Measurements from ENCODE around the gene CLEC16A.

CLEC16A gene

GRCh38 chr16:10990378-10990777 lies 46.0 kb downstream of the CLEC16A start:
- no peak overlapping the region for H3K9ac ChIP-seq (ENCODE audit: low read length)
- H3K27me3 ChIP-seq (ENCODE audit: control insufficient read depth, insufficient read depth, low read length) = no peaks in the 10 kb centered on the region
- no peaks in the 10 kb centered on the region for H3K36me3 ChIP-seq (ENCODE audit: control insufficient read depth, insufficient read depth, low read length)
- no peak overlapping the region for H3K4me3 ChIP-seq (ENCODE audit: low read length)
- H3K4me1 ChIP-seq (ENCODE audit: control insufficient read depth, insufficient read depth, low read length) = peaks cover 18% of the 10 kb centered on the region
- H3K9me3 ChIP-seq (ENCODE audit: control insufficient read depth, low read length) = no peaks in the 10 kb centered on the region

GRCh38 chr16:10992112-10992511 lies 47.7 kb downstream of the CLEC16A start:
- Histone ChIP-seq H3K36me3 (ENCODE audit: control insufficient read depth, insufficient read depth, low read length) (no peaks in the 10 kb centered on the region), H3K4me3 (ENCODE audit: low read length) (no peak overlapping the region), H3K4me1 (ENCODE audit: control insufficient read depth, insufficient read depth, low read length) (peaks cover 18% of the 10 kb centered on the region), H3K27me3 (ENCODE audit: control insufficient read depth, insufficient read depth, low read length) (no peaks in the 10 kb centered on the region), H3K9ac (ENCODE audit: low read length) (no peak overlapping the region), H3K9me3 (ENCODE audit: control insufficient read depth, low read length) (no peaks in the 10 kb centered on the region)

GRCh38 chr16:10992797-10993196 lies 48.4 kb downstream of the CLEC16A start:
- H3K4me1 ChIP-seq (ENCODE audit: control insufficient read depth, insufficient read depth, low read length) = peaks cover 18% of the 10 kb centered on the region
- H3K9ac ChIP-seq (ENCODE audit: low read length) = no peak overlapping the region
- H3K9me3 ChIP-seq (ENCODE audit: control insufficient read depth, low read length) = no peaks in the 10 kb centered on the region
- H3K4me3 ChIP-seq (ENCODE audit: low read length) = no peak overlapping the region
- H3K36me3 ChIP-seq (ENCODE audit: control insufficient read depth, insufficient read depth, low read length) = no peaks in the 10 kb centered on the region
- no peaks in the 10 kb centered on the region for H3K27me3 ChIP-seq (ENCODE audit: control insufficient read depth, insufficient read depth, low read length)

- H3K4me3 ChIP-seq (ENCODE audit: low read length) = no peak overlapping the region
- no peaks in the 10 kb centered on the region for H3K36me3 ChIP-seq (ENCODE audit: control insufficient read depth, insufficient read depth, low read length)
- no peak overlapping the region for H3K9ac ChIP-seq (ENCODE audit: low read length)
- no peaks in the 10 kb centered on the region for H3K27me3 ChIP-seq (ENCODE audit: control insufficient read depth, insufficient read depth, low read length)
- no peaks in the 10 kb centered on the region for H3K9me3 ChIP-seq (ENCODE audit: control insufficient read depth, low read length)
- H3K4me1 ChIP-seq (ENCODE audit: control insufficient read depth, insufficient read depth, low read length) = peaks cover 18% of the 10 kb centered on the region
Observed at GRCh38 chr16:10993649-10994048, 49.3 kb downstream of the CLEC16A start.

- no peak overlapping the region for H3K4me3 ChIP-seq (ENCODE audit: low read length)
- H3K4me1 ChIP-seq (ENCODE audit: control insufficient read depth, insufficient read depth, low read length) = peaks cover 18% of the 10 kb centered on the region
Observed at GRCh38 chr16:10994571-10994970, 50.2 kb downstream of the CLEC16A start.

GRCh38 chr16:10995565-10995964 lies 51.2 kb downstream of the CLEC16A start:
- peaks cover 18% of the 10 kb centered on the region for H3K4me1 ChIP-seq (ENCODE audit: control insufficient read depth, insufficient read depth, low read length)
- H3K4me3 ChIP-seq (ENCODE audit: low read length) = no peak overlapping the region
- H3K9ac ChIP-seq (ENCODE audit: low read length) = no peak overlapping the region
- no peaks in the 10 kb centered on the region for H3K27me3 ChIP-seq (ENCODE audit: control insufficient read depth, insufficient read depth, low read length)
- no peaks in the 10 kb centered on the region for H3K36me3 ChIP-seq (ENCODE audit: control insufficient read depth, insufficient read depth, low read length)
- H3K9me3 ChIP-seq (ENCODE audit: control insufficient read depth, low read length) = no peaks in the 10 kb centered on the region

More at GRCh38 chr16:10994571-10994970, 50.2 kb downstream of the CLEC16A start:
- Histone ChIP-seq H3K9me3 (ENCODE audit: control insufficient read depth, low read length) (no peaks in the 10 kb centered on the region), H3K36me3 (ENCODE audit: control insufficient read depth, insufficient read depth, low read length) (no peaks in the 10 kb centered on the region), H3K9ac (ENCODE audit: low read length) (no peak overlapping the region), H3K27me3 (ENCODE audit: control insufficient read depth, insufficient read depth, low read length) (no peaks in the 10 kb centered on the region)

- peaks cover 6% of the 10 kb centered on the region for H3K4me1 ChIP-seq (ENCODE audit: control insufficient read depth, insufficient read depth, low read length)
- H3K4me3 ChIP-seq (ENCODE audit: low read length) = no peak overlapping the region
- no peaks in the 10 kb centered on the region for H3K36me3 ChIP-seq (ENCODE audit: control insufficient read depth, insufficient read depth, low read length)
- H3K9ac ChIP-seq (ENCODE audit: low read length) = no peak overlapping the region
- H3K9me3 ChIP-seq (ENCODE audit: control insufficient read depth, low read length) = no peaks in the 10 kb centered on the region
- H3K27me3 ChIP-seq (ENCODE audit: control insufficient read depth, insufficient read depth, low read length) = no peaks in the 10 kb centered on the region
Observed at GRCh38 chr16:10997485-10997884, 53.1 kb downstream of the CLEC16A start.

- no peaks in the 10 kb centered on the region for H3K9me3 ChIP-seq (ENCODE audit: control insufficient read depth, low read length)
- H3K9ac ChIP-seq (ENCODE audit: low read length) = no peak overlapping the region
- peaks cover 1% of the 10 kb centered on the region for H3K36me3 ChIP-seq (ENCODE audit: control insufficient read depth, insufficient read depth, low read length)
- no peaks in the 10 kb centered on the region for H3K27me3 ChIP-seq (ENCODE audit: control insufficient read depth, insufficient read depth, low read length)
- no peaks in the 10 kb centered on the region for H3K4me1 ChIP-seq (ENCODE audit: control insufficient read depth, insufficient read depth, low read length)
- no peak overlapping the region for H3K4me3 ChIP-seq (ENCODE audit: low read length)
Observed at GRCh38 chr16:10999300-10999699, 54.9 kb downstream of the CLEC16A start.

- Histone ChIP-seq H3K27me3 (ENCODE audit: control insufficient read depth, insufficient read depth, low read length) (no peaks in the 10 kb centered on the region), H3K36me3 (ENCODE audit: control insufficient read depth, insufficient read depth, low read length) (peaks cover 7% of the 10 kb centered on the region), H3K4me3 (ENCODE audit: low read length) (no peak overlapping the region), H3K9ac (ENCODE audit: low read length) (no peak overlapping the region), H3K9me3 (ENCODE audit: control insufficient read depth, low read length) (no peaks in the 10 kb centered on the region), H3K4me1 (ENCODE audit: control insufficient read depth, insufficient read depth, low read length) (no peaks in the 10 kb centered on the region)
Observed at GRCh38 chr16:11001611-11002010, 57.2 kb downstream of the CLEC16A start.

- Histone ChIP-seq H3K9ac (ENCODE audit: low read length) (no peak overlapping the region), H3K36me3 (ENCODE audit: control insufficient read depth, insufficient read depth, low read length) (peaks cover 7% of the 10 kb centered on the region), H3K9me3 (ENCODE audit: control insufficient read depth, low read length) (no peaks in the 10 kb centered on the region)
Observed at GRCh38 chr16:11003141-11003540, 58.8 kb downstream of the CLEC16A start.

GRCh38 chr16:11004351-11004750 lies 60.0 kb downstream of the CLEC16A start:
- H3K9me3 ChIP-seq (ENCODE audit: control insufficient read depth, low read length) = no peaks in the 10 kb centered on the region
- H3K27me3 ChIP-seq (ENCODE audit: control insufficient read depth, insufficient read depth, low read length) = no peaks in the 10 kb centered on the region
- H3K9ac ChIP-seq (ENCODE audit: low read length) = no peak overlapping the region
- no peak overlapping the region for H3K4me3 ChIP-seq (ENCODE audit: low read length)
- H3K36me3 ChIP-seq (ENCODE audit: control insufficient read depth, insufficient read depth, low read length) = peaks cover 7% of the 10 kb centered on the region
- no peaks in the 10 kb centered on the region for H3K4me1 ChIP-seq (ENCODE audit: control insufficient read depth, insufficient read depth, low read length)

More at GRCh38 chr16:11003141-11003540, 58.8 kb downstream of the CLEC16A start:
- no peak overlapping the region for H3K4me3 ChIP-seq (ENCODE audit: low read length)
- H3K4me1 ChIP-seq (ENCODE audit: control insufficient read depth, insufficient read depth, low read length) = no peaks in the 10 kb centered on the region
- H3K27me3 ChIP-seq (ENCODE audit: control insufficient read depth, insufficient read depth, low read length) = no peaks in the 10 kb centered on the region

GRCh38 chr16:11004973-11005610 lies 60.7 kb downstream of the CLEC16A start:
- Histone ChIP-seq H3K27me3 (ENCODE audit: control insufficient read depth, insufficient read depth, low read length) (no peaks in the 10 kb centered on the region), H3K4me3 (ENCODE audit: low read length) (no peak overlapping the region), H3K36me3 (ENCODE audit: control insufficient read depth, insufficient read depth, low read length) (peaks cover 7% of the 10 kb centered on the region), H3K4me1 (ENCODE audit: control insufficient read depth, insufficient read depth, low read length) (no peaks in the 10 kb centered on the region), H3K9ac (ENCODE audit: low read length) (no peak overlapping the region), H3K9me3 (ENCODE audit: control insufficient read depth, low read length) (no peaks in the 10 kb centered on the region)

GRCh38 chr16:11005611-11005975 lies 61.2 kb downstream of the CLEC16A start:
- Histone ChIP-seq H3K9ac (ENCODE audit: low read length) (no peak overlapping the region), H3K4me1 (ENCODE audit: control insufficient read depth, insufficient read depth, low read length) (no peaks in the 10 kb centered on the region), H3K27me3 (ENCODE audit: control insufficient read depth, insufficient read depth, low read length) (no peaks in the 10 kb centered on the region), H3K9me3 (ENCODE audit: control insufficient read depth, low read length) (no peaks in the 10 kb centered on the region), H3K36me3 (ENCODE audit: control insufficient read depth, insufficient read depth, low read length) (peaks cover 7% of the 10 kb centered on the region), H3K4me3 (ENCODE audit: low read length) (no peak overlapping the region)

Measured in mucosa of stomach (tissue), 1 donor.